Stomach (tissue), 4 donors: Measurements from ENCODE around the gene KLHL14.

Experiments used
- EP300 ChIP-seq: sonication (generic); formaldehyde crosslinking; IDR thresholded peaks from one replicate; pipeline ENCODE4 v1.6.1; 2017; ENCODE audit warnings: antibody characterized with exemption
- POLR2A ChIP-seq, 4 donors: fragments of 450-650 bp; IDR thresholded peaks; one replicate each; pipeline ENCODE4 v1.6.1; 2016; ENCODE audit warnings: antibody characterized with exemption in 4 of 4, control low read depth in 2 of 4, mild to moderate bottlenecking in 1 of 4, moderate library complexity in 1 of 4
- POLR2AphosphoS5 ChIP-seq, 3 donors: sonication (generic); formaldehyde crosslinking; IDR thresholded peaks; one replicate each; pipeline ENCODE4 v1.6.1; 2016; ENCODE audit warnings: antibody characterized with exemption in 3 of 3
- TF ChIP-seq, protein P1 (sequence below), 7 experiments: fragments of 450-650 bp in 4 of 7; fragments of 200-600 bp in 3 of 7; sonication (generic) in 3 of 7; IDR thresholded peaks; one replicate each; pipeline ENCODE4 v1.5.1; 2016 to 2019; ENCODE audit warnings: antibody characterized with exemption in 7 of 7, control low read depth in 2 of 7, mild to moderate bottlenecking in 1 of 7

GRCh38 chr18:32773382-32773712 lies 524 bp upstream of the KLHL14 start:
- TF ChIP-seq POLR2A (IDR thresholded peaks at IDR 0.05) (no peak), EP300 (no peak), POLR2AphosphoS5 (IDR thresholded peaks at IDR 0.05) (no peak)
- TF ChIP-seq, protein P1, sequence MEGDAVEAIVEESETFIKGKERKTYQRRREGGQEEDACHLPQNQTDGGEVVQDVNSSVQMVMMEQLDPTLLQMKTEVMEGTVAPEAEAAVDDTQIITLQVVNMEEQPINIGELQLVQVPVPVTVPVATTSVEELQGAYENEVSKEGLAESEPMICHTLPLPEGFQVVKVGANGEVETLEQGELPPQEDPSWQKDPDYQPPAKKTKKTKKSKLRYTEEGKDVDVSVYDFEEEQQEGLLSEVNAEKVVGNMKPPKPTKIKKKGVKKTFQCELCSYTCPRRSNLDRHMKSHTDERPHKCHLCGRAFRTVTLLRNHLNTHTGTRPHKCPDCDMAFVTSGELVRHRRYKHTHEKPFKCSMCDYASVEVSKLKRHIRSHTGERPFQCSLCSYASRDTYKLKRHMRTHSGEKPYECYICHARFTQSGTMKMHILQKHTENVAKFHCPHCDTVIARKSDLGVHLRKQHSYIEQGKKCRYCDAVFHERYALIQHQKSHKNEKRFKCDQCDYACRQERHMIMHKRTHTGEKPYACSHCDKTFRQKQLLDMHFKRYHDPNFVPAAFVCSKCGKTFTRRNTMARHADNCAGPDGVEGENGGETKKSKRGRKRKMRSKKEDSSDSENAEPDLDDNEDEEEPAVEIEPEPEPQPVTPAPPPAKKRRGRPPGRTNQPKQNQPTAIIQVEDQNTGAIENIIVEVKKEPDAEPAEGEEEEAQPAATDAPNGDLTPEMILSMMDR (IDR thresholded peaks at IDR 0.05) = no peak
